ENCODE results near the gene RNF144A.

DNA sequence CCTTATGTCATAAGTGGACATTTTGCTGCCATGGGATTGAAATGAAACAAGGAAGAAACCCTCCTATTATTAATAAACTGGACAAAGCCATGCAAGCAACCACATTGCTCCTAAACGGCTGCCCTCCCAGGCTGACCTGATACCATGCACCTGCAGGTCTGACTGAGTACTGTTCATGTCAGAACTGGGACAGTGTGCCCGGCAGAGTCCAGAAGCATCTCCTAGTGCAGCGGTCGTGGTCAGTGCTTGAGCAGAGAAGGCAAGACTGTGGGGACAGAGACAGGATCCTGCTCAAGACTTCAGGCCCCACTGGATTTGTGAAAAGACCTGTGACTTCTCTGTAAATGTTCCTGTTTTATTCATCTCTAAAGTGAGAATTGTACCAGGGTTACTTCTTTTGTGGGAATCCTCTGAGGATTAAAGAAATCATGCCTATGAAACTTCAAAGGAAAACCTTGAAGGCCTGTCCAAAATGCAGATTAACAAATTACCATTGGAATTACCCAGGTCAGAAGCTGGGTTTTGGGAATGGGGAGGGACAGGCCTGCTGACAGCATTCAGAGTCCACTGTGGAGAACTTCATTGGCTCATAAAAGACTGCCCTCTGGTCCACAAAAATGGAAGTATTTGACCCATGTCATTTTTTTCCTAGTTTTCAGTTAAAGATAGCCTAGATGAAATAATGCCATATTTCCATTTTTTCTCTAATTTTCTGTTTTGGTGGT lies 13.9 kb downstream of the RNF144A start:
- no peak for TF ChIP-seq POLR2AphosphoS5 (IDR thresholded peaks at IDR 0.05; ENCODE audit: insufficient read depth, low read depth, low read length)
- no peak for TF ChIP-seq POLR2A (IDR thresholded peaks at IDR 0.05; ENCODE audit: low read depth, low read length)

Data from endothelial cell of umbilical vein (primary cell).